ENCODE results near the gene RARB.

The RARB gene

DNA sequence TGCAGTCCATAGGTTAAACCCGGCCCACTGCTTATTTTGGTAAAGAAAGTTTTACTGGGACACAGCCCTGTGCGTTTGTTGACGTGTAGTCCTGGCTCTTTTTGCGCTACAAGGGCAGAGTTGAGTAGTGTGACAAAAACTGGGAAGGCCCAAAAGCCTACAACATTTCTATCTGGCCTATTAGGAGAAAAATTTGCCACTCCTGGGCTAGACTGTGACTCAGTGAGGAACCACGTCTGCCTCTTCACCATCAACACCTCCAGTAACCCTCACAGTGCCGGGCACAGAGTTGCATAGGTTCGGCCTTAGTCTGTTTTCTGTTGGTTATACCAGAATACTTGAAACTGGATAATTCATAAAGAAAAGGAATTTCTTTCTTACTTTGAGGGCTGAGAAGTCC, 126.3 kb downstream of the RARB start:
- DNase-seq (ENCODE audit: low spot score) = no peak

DNA sequence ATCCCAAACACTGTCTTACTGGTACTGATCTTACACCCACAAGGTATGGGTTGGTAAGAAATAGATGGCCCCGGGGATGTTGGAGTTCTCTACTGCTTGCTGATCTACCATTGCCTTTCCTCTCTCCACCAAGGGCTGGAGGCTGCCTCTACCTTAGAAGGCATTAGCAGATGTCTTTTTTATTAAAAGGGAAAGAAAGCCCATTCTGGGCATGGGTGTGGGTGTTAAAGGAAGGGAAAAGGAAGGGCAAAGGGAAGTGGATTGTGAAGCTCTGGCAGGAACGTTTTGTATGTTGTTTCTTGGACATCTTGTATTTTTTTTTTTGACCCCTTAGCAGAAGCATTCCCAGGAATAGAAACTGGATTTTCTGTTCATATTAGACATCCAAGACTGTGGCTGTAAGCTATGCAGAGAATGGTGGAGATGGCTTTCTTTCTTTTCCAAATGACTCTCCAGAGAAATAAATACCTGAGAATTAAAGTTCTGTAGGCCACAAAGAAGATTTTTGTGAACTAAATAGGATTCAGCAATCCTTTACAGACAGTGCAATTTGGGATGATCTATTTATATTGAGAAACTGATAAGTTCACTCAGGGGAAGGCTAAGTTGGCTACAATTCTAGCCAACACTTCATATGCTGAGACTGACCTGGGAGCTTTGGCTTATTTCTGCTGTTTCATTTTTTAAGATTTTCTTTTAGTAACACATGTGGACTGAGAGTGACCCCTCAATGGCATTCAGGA, 127.8 kb downstream of the RARB start:
- DNase-seq (ENCODE audit: low spot score) = no peak

DNA sequence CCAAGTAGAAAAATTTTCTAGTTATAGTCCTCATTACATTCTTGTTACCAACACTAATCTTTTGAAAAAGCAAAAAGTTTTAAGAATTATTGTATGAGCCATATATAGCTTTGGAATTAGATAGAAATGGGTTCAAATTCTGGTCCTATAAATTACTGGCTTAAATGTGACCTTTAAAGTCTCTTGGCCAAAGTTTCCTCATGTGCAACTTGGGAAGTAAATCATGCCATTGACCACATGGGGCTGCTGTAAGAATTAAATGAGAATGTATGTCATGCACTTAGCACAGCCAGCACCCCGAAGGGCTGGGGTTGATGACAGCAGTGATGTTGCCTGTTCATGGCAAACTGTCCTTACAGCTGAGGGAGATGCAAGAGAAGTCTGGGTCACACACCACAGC, 128.4 kb downstream of the RARB start:
- DNase-seq (ENCODE audit: low spot score) = no peak

DNA sequence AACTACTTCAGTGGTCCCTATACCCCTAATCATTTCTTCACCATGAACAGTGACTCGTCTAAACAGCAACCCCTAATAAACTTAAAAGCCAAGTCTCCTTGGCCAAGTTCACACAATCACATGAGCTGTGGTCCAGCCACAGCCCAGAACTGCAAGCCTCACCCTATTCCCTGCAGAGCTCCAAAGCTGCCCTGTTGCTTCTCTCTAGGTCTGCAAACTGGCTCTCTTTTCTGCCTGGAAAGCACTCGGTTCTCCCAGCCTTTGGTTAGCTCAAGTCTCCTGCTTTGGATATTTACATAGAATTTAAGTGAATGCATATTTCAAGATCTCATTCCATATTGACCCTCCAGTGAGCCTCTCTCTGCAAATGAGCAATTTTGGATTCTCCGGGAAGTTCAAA, 129.6 kb downstream of the RARB start:
- no peak for DNase-seq (ENCODE audit: low spot score)

DNA sequence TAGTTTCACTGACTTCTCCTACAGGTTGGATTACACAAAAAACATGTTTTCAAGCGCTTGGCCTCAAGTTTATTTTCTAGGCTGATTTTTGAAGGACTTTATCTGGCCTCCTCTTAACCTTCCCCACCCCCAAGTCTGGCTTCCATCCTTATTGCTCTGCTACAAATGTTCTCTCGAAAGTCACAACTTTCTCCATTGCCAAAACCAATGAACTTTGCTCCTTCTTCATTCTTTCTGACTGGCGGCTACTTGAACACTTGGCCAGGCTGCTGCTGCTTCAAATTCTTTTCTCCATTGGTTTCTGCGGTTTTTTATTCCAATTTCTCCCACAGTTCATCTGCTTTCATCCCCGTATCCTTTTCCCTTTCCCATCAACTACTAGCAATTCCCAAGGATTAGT, 130.1 kb downstream of the RARB start:
- DNase-seq (ENCODE audit: low spot score) = no peak

DNA sequence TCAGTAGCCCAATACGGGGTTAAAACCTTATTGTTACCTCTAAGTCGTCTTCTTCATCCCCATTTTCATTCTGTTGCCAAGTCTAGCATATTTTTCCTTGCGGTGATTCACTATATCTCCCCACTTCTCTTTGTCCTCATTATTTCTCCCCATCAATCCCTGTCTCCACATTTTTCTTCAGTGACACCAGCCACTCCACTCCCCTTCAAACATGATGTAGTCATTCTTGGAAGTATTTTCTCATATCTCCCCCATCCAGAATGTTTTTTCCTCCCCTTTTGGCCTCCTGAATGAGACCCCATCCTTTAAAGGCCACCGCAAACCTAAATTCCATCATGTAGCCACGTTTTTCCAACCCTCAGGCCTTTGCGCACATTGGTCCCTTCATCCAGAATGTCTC, 130.7 kb downstream of the RARB start:
- DNase-seq (ENCODE audit: low spot score) = no peak

DNA sequence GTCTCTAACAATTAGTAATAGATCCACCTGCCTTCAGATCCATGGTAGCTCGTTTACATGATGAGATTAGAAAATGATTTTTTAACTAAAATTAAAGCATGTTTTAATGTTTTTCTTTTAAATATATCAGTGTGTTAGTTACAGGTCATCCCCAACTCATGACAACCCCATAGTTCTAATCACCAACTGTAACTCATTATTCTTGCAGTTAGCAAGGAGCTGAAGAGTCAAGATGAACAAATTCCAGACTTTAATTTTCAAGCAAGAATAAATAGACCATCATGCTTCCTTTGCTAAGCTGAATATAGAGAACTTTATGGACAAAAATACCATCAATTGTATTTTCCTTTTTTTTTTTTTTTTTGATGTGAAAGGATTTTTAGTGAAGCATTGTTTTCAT, 135.5 kb downstream of the RARB start:
- peak; percentile 26 for DNase-seq (ENCODE audit: low spot score)

DNA sequence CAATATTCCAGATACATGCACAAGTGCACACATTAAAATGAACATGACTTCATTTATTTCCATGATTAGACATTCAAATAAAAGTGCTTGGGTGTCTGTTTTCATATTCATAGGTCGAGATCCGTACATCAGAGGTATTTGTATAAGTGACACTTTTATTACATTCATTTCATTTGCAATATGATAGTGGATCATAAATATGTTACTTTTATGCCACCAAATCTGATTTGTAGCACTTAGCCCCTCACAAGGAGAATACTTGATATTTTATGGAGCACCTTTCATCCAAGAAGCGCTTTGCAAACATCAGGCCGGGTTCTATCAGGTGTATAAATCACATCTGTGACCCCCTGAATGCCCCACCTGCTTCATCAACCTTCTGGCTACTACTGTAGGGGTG, 136.0 kb downstream of the RARB start:
- no peak for DNase-seq (ENCODE audit: low spot score)

DNA sequence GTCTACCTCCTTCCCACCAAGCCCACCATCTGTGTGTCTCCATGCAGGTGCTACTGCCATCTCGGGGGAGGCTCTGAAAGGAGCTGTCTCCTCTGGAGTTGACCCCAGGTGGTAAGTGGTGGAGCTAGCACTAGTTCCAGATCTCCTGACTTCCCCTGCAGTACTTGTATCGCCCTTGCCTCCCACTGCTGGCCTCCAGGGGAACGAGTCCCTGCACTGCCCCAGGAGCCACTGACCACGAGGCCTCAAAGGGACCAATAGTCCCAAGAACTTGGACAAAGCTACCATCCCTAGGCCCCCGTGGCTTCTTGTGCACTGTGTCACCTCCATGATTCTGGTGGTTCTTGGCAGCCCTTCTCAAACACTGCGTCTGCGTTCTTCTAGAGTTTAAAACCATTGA, 137.7 kb downstream of the RARB start:
- DNase-seq (ENCODE audit: low spot score) = no peak

DNA sequence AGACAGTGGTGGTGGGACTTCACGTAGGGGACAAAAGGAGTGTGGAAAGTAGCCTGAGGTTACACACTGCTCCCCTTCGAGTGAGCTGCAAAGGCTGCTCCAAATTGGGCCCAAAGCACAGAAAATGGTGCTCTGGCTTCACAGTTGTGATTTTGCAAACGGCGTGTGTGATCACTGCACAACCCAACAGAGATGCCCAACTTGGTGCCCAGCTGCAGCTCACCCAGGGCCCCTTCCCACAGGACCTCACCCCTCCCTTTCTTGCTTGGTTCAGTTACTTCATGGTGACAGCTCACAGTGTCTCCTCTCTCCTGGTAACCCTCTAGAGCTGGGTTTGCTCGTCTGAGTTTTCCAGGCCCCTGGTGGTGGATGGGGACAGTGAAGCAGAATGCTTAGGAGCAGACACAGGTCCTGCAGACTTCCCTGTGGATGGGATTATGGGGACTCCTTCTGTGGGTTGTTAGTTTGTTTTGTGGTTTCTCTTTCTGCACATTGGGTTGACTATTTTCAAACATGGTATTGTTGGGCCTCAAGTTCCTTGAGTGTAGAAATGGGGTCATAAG, 138.4 kb downstream of the RARB start:
- no peak for DNase-seq (ENCODE audit: low spot score)

DNA sequence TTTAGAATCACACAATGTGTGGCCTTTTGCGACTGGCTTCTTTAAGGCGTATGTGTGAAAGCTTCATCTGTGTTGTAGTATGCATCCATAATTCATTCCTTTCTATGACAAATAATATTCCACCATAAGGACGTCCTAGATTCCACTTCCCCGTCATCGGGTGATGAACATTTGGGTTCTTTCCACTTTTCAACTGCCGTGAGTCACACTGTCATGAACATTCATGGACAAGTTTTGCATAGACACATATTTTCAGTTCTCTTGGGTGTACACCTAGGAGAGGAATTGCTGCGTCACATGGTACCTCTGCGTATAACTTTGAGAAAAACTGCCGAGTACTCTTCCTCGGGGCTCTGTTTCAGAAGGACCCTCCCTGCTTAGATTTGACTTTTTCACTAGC, 139.3 kb downstream of the RARB start:
- no peak for DNase-seq (ENCODE audit: low spot score)

DNA sequence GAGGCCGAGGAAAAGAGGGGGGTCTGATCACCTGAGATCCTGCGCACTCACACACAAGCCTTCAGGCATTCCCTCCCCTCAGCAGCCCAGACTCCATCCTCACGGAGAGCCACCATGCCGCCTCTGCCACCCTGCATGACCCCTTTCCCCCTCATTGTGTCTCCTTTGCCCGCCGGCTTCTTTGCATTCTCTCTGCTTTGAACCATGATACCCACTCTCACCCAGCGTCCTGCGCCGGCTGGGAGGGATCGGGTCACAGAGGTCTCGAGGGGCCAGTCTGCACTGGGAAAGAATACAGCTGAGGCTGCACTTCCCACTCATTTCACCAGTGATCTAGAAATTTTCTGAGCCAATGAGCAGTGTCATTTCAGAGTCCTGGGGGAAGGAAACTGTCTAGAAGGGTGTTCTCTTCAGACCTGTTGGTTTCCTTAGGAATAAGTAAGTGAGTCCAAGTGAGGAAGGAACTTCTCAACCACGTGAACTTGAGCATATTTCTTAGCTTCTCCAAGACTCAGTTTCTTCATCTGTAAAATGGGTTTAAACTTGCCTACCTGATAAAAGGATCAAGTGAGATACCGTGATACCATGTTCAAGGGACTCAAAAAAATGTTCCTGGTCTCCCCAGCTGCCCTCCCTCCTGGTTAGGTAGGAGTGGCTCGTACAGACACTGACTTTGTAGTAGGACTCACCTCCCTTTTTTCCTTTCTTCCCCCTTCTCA, 139.9 kb downstream of the RARB start:
- DNase-seq (ENCODE audit: low spot score) = no peak

DNA sequence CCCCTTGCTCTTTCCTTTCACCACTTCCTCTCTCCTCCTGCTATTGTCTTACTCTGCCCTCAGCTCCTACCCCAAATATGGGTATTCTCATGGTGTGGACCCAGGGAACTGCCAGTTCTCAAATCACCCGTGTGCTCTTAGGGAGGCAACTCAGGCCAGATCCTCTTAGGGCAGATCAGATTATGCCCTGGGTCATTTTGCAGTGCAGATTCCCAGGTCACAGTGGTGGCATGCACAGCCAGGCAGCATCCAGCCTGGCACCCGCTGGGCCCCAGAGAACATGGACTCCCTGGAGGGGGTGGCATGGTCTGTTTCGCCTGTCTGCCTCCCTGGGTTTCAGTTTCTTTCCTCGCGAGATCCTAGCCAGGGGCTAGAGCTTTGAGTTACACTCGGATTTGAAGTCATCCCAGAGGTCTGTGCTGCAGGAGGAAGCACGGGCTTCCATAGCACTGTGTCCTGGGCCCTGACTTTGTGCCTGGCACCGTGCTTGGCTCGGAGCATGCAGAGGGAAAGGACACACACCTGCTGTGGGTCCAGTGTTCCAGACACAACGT, 140.5 kb downstream of the RARB start:
- DNase-seq (ENCODE audit: low spot score) = no peak

DNA sequence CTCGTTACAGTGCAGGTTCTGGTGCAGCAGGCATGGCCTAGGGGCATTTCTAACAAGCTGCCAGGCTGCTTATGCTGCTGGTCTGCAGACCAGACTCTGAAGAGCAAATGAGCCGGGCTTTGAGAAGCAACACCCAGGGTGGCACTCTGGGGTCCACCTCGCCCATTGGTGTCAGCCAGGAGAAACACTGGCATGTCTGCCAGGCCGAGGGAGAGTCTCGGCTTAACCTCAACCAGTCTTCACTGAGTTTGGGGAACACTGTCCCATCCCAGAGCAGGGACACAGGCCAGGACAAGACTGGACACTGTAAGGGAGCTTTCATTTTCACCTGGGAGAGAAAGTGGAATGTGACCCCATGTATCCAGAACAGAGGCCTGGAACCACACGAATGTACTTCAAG, 143.2 kb downstream of the RARB start:
- DNase-seq (ENCODE audit: low spot score) = no peak

DNA sequence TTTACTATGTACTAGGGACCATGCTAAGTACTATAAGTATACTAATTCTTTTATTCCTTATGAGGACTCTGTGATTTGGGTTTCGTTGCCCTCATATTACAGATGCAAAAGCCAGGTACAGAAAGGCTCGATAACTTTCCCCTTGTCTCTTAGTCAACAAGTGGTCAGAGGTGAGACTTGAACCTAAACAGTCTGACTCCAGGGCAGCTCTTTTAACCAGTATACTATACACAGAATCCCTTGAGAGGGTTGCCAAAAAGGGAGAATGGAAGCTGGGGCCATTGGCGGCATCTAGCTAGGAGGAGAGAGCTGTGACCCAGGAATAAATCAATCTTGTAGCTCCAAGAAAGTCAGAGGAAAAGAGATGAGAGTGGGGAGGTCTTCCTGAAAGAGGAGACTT, 144.3 kb downstream of the RARB start:
- DNase-seq (ENCODE audit: low spot score) = no peak

DNA sequence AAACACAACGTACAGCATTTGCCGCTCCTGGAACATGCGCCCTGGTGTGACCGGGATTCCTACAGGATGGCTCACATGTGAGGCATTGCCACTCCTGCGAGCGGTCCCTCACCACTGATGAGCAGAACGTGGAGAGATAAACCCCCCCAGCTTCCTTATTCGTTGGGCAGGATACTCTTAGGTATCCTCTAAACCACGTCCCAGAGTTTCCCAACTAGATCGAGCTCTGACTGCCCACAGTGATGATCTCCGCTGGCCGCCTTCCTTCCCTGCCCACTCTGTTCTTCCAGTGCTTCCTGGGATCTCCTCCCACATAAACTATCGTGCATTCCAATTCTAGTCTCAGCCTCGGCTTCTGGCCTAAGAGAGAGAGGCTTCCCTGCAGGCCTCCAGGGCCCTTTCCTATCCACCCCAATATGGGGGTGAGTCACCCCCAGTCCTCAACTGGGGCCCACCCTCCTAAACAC, 144.9 kb downstream of the RARB start:
- DNase-seq (ENCODE audit: low spot score) = peak; percentile 49

DNA sequence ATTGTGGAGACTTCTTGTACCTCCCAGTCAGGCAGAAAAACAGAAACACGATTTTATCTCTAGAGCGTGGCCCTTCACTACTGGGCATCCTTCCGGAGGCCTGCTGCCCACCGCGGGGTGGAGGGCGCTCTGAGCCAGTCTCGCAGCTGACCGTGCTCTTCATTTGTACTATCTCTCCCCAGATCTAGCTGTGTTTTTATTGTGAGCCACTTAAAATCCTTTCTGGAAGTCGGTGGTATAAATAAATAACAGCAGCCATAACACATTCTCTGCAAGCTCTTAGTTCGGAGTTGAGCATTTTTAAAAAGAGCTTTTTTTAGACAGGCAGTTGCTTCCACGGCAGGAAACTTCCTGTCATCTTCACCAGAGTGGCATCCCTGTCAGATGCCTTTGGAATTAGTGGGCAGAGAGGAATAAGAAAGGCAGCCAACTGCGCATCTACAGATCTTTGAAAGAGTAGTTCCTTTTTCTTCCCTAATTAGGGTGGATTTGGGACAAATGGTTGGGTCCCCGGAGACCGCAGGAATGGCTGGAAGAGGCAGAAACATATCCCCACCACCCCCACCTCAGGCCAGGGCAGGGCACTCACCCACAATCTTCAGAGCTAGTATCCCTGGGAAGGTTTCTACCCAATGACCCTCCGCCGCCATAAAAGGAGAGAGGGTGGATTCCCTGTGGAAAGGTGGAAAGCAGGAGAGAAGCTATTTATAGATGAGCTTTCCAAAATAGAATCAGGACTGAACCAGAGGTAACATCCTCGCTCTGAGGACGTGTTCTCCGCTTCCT, 145.5 kb downstream of the RARB start:
- DNase-seq (ENCODE audit: low spot score) = peak; percentile 69

DNA sequence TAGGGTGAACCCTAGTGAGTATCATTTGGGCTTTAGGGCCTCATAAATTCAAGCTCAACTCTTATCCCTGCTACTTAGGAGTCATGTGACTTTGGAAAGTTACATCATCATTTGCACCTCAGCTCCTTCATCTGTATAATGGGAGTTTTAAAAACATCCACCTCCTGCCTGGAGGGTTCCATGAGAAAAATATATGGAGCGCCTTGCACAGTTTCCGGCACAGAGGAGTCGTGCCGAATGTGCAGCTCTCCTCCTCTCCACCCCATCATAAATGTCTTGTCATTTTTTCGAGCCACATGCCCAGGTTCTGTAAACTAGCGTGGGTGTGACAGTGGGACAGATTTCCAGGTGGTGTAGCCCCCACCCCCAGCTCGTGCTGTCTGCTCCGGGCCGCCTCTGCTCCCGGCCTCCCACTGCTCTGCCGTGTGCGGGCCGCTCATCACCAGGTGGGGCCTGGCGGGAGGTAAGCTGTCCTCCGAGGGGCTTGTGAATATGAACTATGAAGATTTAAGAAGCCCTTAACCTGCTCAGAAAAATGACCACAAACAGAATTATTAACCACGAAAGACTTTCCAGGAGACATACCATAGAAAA, 146.2 kb downstream of the RARB start:
- no peak for DNase-seq (ENCODE audit: low spot score)

DNA sequence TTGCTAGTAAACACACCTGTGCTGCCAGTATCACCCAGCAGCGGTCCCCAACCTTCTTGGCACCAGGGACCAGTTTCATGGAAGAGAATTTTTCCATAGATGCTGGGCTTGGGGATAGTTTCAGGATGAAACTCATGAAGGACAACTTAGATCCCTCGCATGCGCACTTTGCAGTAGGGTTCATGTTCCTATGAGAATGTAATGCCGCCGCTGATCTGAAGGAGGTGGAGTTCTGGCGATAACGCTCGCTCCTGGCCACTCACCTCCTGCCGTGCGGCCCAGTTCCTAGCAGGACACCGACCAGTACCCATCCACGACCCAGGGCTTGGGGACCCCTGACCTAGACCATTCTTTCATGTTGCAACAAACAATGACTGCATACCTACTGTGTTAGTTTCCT, 146.9 kb downstream of the RARB start:
- no peak for DNase-seq (ENCODE audit: low spot score)

DNA sequence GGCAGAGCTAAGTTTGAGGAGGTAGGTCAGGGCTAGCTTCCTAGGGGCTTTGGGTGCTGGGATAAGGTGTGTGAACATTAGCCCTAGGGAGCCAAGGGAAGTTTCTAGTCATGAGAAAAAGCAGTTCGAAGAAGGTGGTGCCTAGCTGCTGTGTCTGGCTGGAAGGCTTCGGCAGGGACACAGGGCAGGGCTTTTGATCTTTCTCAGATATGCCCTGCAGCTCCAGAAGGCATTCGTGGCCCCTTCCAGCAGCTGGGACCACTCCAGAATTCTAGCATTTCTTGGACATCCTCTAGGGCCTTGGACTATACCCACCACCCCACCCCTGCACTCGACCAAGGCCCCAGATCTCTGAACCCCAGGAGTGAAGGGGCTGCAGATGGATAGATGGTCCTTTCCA, 148.1 kb downstream of the RARB start:
- no peak for DNase-seq (ENCODE audit: low spot score)

DNA sequence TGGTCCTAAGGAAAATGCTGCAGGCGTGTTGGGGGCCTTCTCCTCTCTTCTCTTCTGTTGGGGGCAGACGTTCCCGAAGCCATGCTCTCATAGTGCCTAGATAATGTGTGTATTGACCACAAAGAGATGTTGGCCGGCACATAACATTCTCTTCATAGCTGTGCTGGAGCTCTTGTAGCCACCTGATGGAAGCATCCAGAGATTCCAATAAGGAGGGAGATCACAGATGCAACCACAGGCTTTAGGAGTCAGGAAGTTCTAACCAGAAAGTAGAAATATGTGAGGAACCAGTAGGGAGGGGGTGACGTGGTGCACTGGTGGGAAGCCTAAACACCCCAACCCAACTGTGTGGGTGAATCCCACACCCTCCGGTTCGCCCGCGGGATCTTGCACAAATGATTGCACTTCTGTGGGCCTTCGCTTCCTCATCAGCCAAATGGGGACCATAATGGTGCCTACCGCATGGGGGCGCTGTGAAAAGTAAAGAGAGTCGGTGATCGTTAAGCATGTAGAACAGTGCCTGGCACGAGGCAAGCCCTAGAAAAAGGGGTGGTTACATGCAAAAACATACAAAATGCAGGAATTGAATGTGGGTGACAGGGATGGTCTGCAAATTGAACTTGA, 148.9 kb downstream of the RARB start:
- DNase-seq (ENCODE audit: low spot score) = no peak

DNA sequence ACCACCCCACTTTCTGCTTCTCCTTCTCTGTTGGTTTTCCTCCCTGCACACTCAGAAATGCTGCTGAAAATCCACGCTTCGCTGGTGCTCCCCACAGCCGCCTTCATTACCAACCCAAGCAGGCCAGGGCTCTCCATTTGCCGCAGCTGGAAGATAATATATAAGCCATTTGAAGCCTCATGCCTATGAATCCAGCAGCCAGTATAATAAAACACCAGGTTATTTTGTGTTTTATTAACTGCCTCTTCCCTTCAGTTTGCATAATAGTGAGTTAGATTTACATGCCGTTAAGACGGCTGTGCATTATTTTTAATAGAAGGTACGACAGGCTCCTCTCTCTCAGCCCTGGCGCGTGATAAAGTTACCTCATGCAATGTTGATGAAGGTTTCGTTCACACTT, 150.0 kb downstream of the RARB start:
- no peak for DNase-seq (ENCODE audit: low spot score)

All from kidney tubule cell (primary cell).